ENCODE measurements around the gene GPR63.

The GPR63 gene

DNA sequence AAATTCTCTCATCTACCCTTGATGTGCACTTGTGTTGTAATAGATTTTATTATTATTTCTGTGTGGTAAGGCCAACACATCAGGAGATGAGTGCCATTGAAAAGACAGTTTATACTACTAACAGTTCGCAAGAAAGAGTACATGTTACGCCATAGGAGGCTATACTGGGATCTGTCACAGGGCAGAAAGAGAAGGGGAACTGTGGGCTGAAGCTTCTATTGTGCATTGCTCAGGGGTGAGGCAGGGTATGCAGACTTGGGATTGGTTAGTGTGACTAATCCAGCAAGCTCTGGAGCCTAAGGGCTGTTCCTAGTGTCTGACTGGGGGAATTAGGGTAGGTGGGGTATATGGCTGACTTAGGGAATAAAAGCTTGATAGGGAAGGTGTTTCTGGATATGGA lies 50.9 kb downstream of the GPR63 start:
- Histone ChIP-seq H3K4me2 (ENCODE audit: low read length) (no peak overlapping the region), H2BK5ac (ENCODE audit: low read length) (no peak overlapping the region), H3K4me3 (ENCODE audit: low read length) (no peak overlapping the region), H2BK15ac (replicated peaks; ENCODE audit: low read depth) (no peak overlapping the region), H3K79me2 (ENCODE audit: control insufficient read depth, insufficient read depth, low read length) (no peaks in the 10 kb centered on the region), H3K56ac (ENCODE audit: low read length) (no peak overlapping the region), H3K36me3 (ENCODE audit: control insufficient read depth, insufficient read depth, low read length) (no peaks in the 10 kb centered on the region), H2AK5ac (ENCODE audit: low read length) (no peak overlapping the region), H3K18ac (ENCODE audit: low read length) (no peak overlapping the region), H3K9ac (ENCODE audit: low read length) (no peak overlapping the region), H3K4ac (ENCODE audit: low read depth, low read length) (no peak overlapping the region), H4K8ac (ENCODE audit: low read depth, low read length) (no peak overlapping the region), H3K27me3 (ENCODE audit: insufficient read depth, low read length, poor library complexity) (no peaks in the 10 kb centered on the region), H3K79me1 (ENCODE audit: low read length) (no peaks in the 10 kb centered on the region), H3K27ac (ENCODE audit: low read depth, low read length) (no peak overlapping the region), H4K5ac (ENCODE audit: low read length) (no peak overlapping the region), H3K4me1 (ENCODE audit: control insufficient read depth, low read depth, low read length) (no peaks in the 10 kb centered on the region), H2BK120ac (ENCODE audit: low read depth, low read length) (no peak overlapping the region), H3K23ac (ENCODE audit: low read length) (no peak overlapping the region)
- WGBS (ENCODE audit: extremely low coverage, insufficient coverage, low lambda C conversion rate), result no CpG with 5 or more reads among the region's 2 CpGs
- DNase-seq, result no peak

- no peak overlapping the region for H3K4ac ChIP-seq (ENCODE audit: low read depth, low read length)
- H2BK5ac ChIP-seq (ENCODE audit: low read length), result no peak overlapping the region
- no peaks in the 10 kb centered on the region for H3K27me3 ChIP-seq (ENCODE audit: insufficient read depth, low read length, poor library complexity)
- no peak overlapping the region for H2BK120ac ChIP-seq (ENCODE audit: low read depth, low read length)
- H3K4me1 ChIP-seq (ENCODE audit: control insufficient read depth, low read depth, low read length), result no peaks in the 10 kb centered on the region
- H4K5ac ChIP-seq (ENCODE audit: low read length), result no peak overlapping the region
- H4K8ac ChIP-seq (ENCODE audit: low read depth, low read length), result no peak overlapping the region
- no peaks in the 10 kb centered on the region for H3K79me2 ChIP-seq (ENCODE audit: control insufficient read depth, insufficient read depth, low read length)
- H3K56ac ChIP-seq (ENCODE audit: low read length), result no peak overlapping the region
- H3K18ac ChIP-seq (ENCODE audit: low read length), result no peak overlapping the region
- H3K27ac ChIP-seq (ENCODE audit: low read depth, low read length), result no peak overlapping the region
- whole genome bisulfite sequencing (ENCODE audit: extremely low coverage, insufficient coverage, low lambda C conversion rate), result no CpG with 5 or more reads among the region's 3 CpGs
- no peak overlapping the region for H3K4me3 ChIP-seq (ENCODE audit: low read length)
- no peak overlapping the region for H2BK15ac ChIP-seq (replicated peaks; ENCODE audit: low read depth)
- no peak for DNase-seq
- no peak overlapping the region for H3K4me2 ChIP-seq (ENCODE audit: low read length)
- H3K36me3 ChIP-seq (ENCODE audit: control insufficient read depth, insufficient read depth, low read length), result no peaks in the 10 kb centered on the region
- no peak overlapping the region for H2AK5ac ChIP-seq (ENCODE audit: low read length)
- no peak overlapping the region for H3K23ac ChIP-seq (ENCODE audit: low read length)
- H3K79me1 ChIP-seq (ENCODE audit: low read length), result no peaks in the 10 kb centered on the region
- no peak overlapping the region for H3K9ac ChIP-seq (ENCODE audit: low read length)
Measured at GRCh38 chr6:96784650-96785049, 52.6 kb downstream of the GPR63 start.

DNA sequence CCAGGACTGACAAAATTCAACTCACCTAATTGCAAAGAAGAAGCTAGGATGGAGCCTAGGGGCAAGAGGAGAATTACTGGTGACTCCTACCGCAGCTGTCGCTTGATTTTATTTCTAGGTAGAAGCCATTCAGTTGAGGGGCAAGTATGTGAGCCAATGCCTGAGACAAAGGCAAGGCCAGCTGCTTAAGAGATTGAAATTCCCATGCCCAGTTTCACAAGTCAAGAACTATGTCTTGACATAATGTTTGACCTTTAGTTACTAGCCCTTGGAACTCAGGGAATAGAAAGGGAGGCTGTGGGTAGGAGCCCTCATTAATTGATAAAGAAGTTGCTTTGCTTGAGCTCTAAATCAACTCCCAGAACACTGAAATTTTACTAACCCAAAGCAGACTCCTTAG lies 54.0 kb downstream of the GPR63 start:
- no peak for DNase-seq
- H2BK15ac ChIP-seq (replicated peaks; ENCODE audit: low read depth), result no peak overlapping the region
- no peak overlapping the region for H3K56ac ChIP-seq (ENCODE audit: low read length)
- no peak overlapping the region for H3K4me3 ChIP-seq (ENCODE audit: low read length)
- H3K36me3 ChIP-seq (ENCODE audit: control insufficient read depth, insufficient read depth, low read length), result no peaks in the 10 kb centered on the region
- H2BK120ac ChIP-seq (ENCODE audit: low read depth, low read length), result no peak overlapping the region
- H4K5ac ChIP-seq (ENCODE audit: low read length), result no peak overlapping the region
- H3K79me1 ChIP-seq (ENCODE audit: low read length), result no peaks in the 10 kb centered on the region
- H2AK5ac ChIP-seq (ENCODE audit: low read length), result no peak overlapping the region
- no CpG with 5 or more reads among the region's 2 CpGs for WGBS (ENCODE audit: extremely low coverage, insufficient coverage, low lambda C conversion rate)
- H2BK5ac ChIP-seq (ENCODE audit: low read length), result no peak overlapping the region
- no peaks in the 10 kb centered on the region for H3K4me1 ChIP-seq (ENCODE audit: control insufficient read depth, low read depth, low read length)
- no peak overlapping the region for H4K8ac ChIP-seq (ENCODE audit: low read depth, low read length)
- no peak overlapping the region for H3K18ac ChIP-seq (ENCODE audit: low read length)
- H3K9ac ChIP-seq (ENCODE audit: low read length), result no peak overlapping the region
- no peak overlapping the region for H3K23ac ChIP-seq (ENCODE audit: low read length)
- no peak overlapping the region for H3K4ac ChIP-seq (ENCODE audit: low read depth, low read length)
- H3K27ac ChIP-seq (ENCODE audit: low read depth, low read length), result no peak overlapping the region
- H3K79me2 ChIP-seq (ENCODE audit: control insufficient read depth, insufficient read depth, low read length), result no peaks in the 10 kb centered on the region
- H3K4me2 ChIP-seq (ENCODE audit: low read length), result no peak overlapping the region
- no peaks in the 10 kb centered on the region for H3K27me3 ChIP-seq (ENCODE audit: insufficient read depth, low read length, poor library complexity)

DNA sequence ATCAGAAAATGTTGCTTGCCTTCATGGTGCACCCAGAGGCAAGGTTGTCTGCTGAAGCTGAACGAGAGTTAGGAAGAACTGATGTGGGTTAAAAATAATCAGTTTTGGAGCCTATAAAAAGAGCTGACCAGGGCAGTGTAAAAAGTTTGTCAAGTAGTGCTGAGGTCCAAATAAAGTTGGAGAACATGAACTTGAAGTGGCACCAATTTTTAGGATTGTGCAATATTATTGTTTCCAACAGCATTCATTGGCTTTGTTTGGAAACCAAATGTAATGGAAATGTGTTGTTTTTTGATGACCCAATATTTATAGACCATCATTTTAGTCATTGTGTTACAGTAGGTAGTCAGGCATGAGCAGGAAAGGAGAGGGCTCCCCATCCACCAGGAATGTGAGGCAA lies 55.7 kb downstream of the GPR63 start:
- no CpG with 5 or more reads among the region's 1 CpG for WGBS (ENCODE audit: extremely low coverage, insufficient coverage, low lambda C conversion rate)
- Histone ChIP-seq H3K4me2 (ENCODE audit: low read length) (no peak overlapping the region), H3K4me1 (ENCODE audit: control insufficient read depth, low read depth, low read length) (no peaks in the 10 kb centered on the region)

GRCh38 chr6:96777113-96777512 lies 60.2 kb downstream of the GPR63 start:
- Histone ChIP-seq H2BK120ac (ENCODE audit: low read depth, low read length) (no peak overlapping the region), H3K18ac (ENCODE audit: low read length) (no peak overlapping the region), H3K23ac (ENCODE audit: low read length) (no peak overlapping the region), H3K4ac (ENCODE audit: low read depth, low read length) (no peak overlapping the region), H3K36me3 (ENCODE audit: control insufficient read depth, insufficient read depth, low read length) (no peaks in the 10 kb centered on the region), H3K56ac (ENCODE audit: low read length) (no peak overlapping the region), H3K4me2 (ENCODE audit: low read length) (no peak overlapping the region), H3K27me3 (ENCODE audit: insufficient read depth, low read length, poor library complexity) (no peaks in the 10 kb centered on the region), H3K9ac (ENCODE audit: low read length) (no peak overlapping the region), H2BK5ac (ENCODE audit: low read length) (no peak overlapping the region), H3K79me2 (ENCODE audit: control insufficient read depth, insufficient read depth, low read length) (no peaks in the 10 kb centered on the region), H3K79me1 (ENCODE audit: low read length) (no peaks in the 10 kb centered on the region), H4K8ac (ENCODE audit: low read depth, low read length) (no peak overlapping the region), H2BK15ac (replicated peaks; ENCODE audit: low read depth) (no peak overlapping the region), H3K4me3 (ENCODE audit: low read length) (no peak overlapping the region), H3K4me1 (ENCODE audit: control insufficient read depth, low read depth, low read length) (no peaks in the 10 kb centered on the region), H4K5ac (ENCODE audit: low read length) (no peak overlapping the region), H3K27ac (ENCODE audit: low read depth, low read length) (no peak overlapping the region), H2AK5ac (ENCODE audit: low read length) (no peak overlapping the region)
- DNase-seq, result no peak
- no CpG with 5 or more reads among the region's 4 CpGs for WGBS (ENCODE audit: extremely low coverage, insufficient coverage, low lambda C conversion rate)

More for the DNA sequence above, 55.7 kb downstream of the GPR63 start:
- Histone ChIP-seq H3K23ac (ENCODE audit: low read length) (no peak overlapping the region), H3K79me2 (ENCODE audit: control insufficient read depth, insufficient read depth, low read length) (no peaks in the 10 kb centered on the region), H3K18ac (ENCODE audit: low read length) (no peak overlapping the region), H2AK5ac (ENCODE audit: low read length) (no peak overlapping the region), H3K4ac (ENCODE audit: low read depth, low read length) (no peak overlapping the region), H3K79me1 (ENCODE audit: low read length) (no peaks in the 10 kb centered on the region), H3K4me3 (ENCODE audit: low read length) (no peak overlapping the region), H3K27ac (ENCODE audit: low read depth, low read length) (no peak overlapping the region), H4K5ac (ENCODE audit: low read length) (no peak overlapping the region), H2BK120ac (ENCODE audit: low read depth, low read length) (no peak overlapping the region), H3K27me3 (ENCODE audit: insufficient read depth, low read length, poor library complexity) (no peaks in the 10 kb centered on the region), H3K36me3 (ENCODE audit: control insufficient read depth, insufficient read depth, low read length) (no peaks in the 10 kb centered on the region), H2BK5ac (ENCODE audit: low read length) (no peak overlapping the region), H3K9ac (ENCODE audit: low read length) (no peak overlapping the region), H2BK15ac (replicated peaks; ENCODE audit: low read depth) (no peak overlapping the region), H3K56ac (ENCODE audit: low read length) (no peak overlapping the region), H4K8ac (ENCODE audit: low read depth, low read length) (no peak overlapping the region)
- DNase-seq, result no peak

DNA sequence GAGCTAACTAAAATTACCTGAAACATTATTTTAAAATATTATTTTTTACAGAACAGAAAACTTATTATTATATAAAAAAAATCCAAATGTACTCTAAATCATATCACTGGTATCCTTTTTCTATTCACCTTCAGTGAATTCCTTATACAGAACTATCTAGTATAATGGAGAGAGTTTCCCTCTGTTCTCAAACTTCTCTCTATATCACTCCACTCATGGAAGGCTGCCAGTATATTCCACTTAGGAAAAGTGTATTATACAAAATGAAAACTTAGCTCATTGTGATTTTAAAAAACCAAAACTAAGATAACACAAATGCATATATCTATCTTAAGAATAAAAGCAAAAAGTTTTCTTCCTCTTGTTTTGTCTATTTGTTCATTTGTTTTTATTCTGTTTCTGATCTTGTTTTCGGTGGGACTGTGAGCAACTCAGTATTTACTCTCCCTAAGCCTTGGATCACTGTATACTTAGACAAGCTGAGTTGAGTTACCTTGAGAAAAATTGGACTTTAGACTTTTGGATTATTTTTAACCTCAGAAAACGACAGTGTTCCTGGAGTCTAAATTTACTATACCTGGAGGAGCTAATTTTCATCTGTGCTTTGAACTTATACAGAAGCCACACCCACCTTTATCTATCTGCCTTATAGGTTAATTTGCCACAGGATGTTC lies 61.4 kb downstream of the GPR63 start:
- Histone ChIP-seq H2AK5ac (ENCODE audit: low read length) (no peak overlapping the region), H3K23ac (ENCODE audit: low read length) (no peak overlapping the region), H3K27ac (ENCODE audit: low read depth, low read length) (no peak overlapping the region), H4K5ac (ENCODE audit: low read length) (no peak overlapping the region), H3K79me2 (ENCODE audit: control insufficient read depth, insufficient read depth, low read length) (no peaks in the 10 kb centered on the region), H3K9ac (ENCODE audit: low read length) (no peak overlapping the region), H3K18ac (ENCODE audit: low read length) (no peak overlapping the region), H3K56ac (ENCODE audit: low read length) (no peak overlapping the region), H2BK15ac (replicated peaks; ENCODE audit: low read depth) (no peak overlapping the region), H3K79me1 (ENCODE audit: low read length) (no peaks in the 10 kb centered on the region), H3K4ac (ENCODE audit: low read depth, low read length) (no peak overlapping the region), H3K4me3 (ENCODE audit: low read length) (no peak overlapping the region), H2BK5ac (ENCODE audit: low read length) (no peak overlapping the region), H4K8ac (ENCODE audit: low read depth, low read length) (no peak overlapping the region), H3K36me3 (ENCODE audit: control insufficient read depth, insufficient read depth, low read length) (no peaks in the 10 kb centered on the region), H2BK120ac (ENCODE audit: low read depth, low read length) (no peak overlapping the region), H3K4me2 (ENCODE audit: low read length) (no peak overlapping the region), H3K4me1 (ENCODE audit: control insufficient read depth, low read depth, low read length) (no peaks in the 10 kb centered on the region), H3K27me3 (ENCODE audit: insufficient read depth, low read length, poor library complexity) (no peaks in the 10 kb centered on the region)
- WGBS (ENCODE audit: extremely low coverage, insufficient coverage, low lambda C conversion rate), result no CpG with 5 or more reads among the region's 2 CpGs
- no peak for DNase-seq

Measured in mesendoderm (in vitro differentiated cells).